Hindlimb muscle (tissue), 1 donor: ENCODE results near the gene MBD4. TPM values are rescaled to one million over a fixed set of nuclear protein-coding genes. Genes with fewer than 3 reads are reported as not detected.

Source experiments
- polyA plus RNA-seq: library from polyadenylated mRNA; unstranded; fragments of 120-200 nt; gene quantifications from one replicate; pipeline ENCODE4 v1.2.1, GENCODE V29; 2013; ENCODE audit not compliant: insufficient read length

Gene MBD4
- polyA plus RNA-seq, 1 donor, result 27.1 TPM

Other genes with a start within 250 kb of the MBD4 start
- gene COPG1, start 190.3 kb downstream of the MBD4 start, polyA plus RNA-seq, result 103 TPM
- gene HMCES, start 161.1 kb downstream of the MBD4 start, polyA plus RNA-seq, result 23.5 TPM
- 0.13 TPM for gene EFCAB12, start 11.3 kb downstream of the MBD4 start, polyA plus RNA-seq
- 41.2 TPM for gene IFT122, start 276 bp upstream of the MBD4 start, polyA plus RNA-seq
- 0.10 TPM for gene RHO, start 88.7 kb upstream of the MBD4 start, polyA plus RNA-seq
- gene H1-8, start 103.2 kb upstream of the MBD4 start, polyA plus RNA-seq, result not detected
- gene PLXND1, start 166.7 kb upstream of the MBD4 start, polyA plus RNA-seq, result 154 TPM